GM11168 (cell line): ENCODE results near the gene DOCK2.

ENCODE experiments used
- in situ Hi-C: fragments of 300-500 bp; cut with MboI; formaldehyde crosslinking; loops from one replicate; pipeline ENCODE4 v1.12.0; 2022; ENCODE audit warnings: low sequenced_read_pairs; ENCODE audit not compliant: unreplicated experiment

Gene DOCK2

DNA sequence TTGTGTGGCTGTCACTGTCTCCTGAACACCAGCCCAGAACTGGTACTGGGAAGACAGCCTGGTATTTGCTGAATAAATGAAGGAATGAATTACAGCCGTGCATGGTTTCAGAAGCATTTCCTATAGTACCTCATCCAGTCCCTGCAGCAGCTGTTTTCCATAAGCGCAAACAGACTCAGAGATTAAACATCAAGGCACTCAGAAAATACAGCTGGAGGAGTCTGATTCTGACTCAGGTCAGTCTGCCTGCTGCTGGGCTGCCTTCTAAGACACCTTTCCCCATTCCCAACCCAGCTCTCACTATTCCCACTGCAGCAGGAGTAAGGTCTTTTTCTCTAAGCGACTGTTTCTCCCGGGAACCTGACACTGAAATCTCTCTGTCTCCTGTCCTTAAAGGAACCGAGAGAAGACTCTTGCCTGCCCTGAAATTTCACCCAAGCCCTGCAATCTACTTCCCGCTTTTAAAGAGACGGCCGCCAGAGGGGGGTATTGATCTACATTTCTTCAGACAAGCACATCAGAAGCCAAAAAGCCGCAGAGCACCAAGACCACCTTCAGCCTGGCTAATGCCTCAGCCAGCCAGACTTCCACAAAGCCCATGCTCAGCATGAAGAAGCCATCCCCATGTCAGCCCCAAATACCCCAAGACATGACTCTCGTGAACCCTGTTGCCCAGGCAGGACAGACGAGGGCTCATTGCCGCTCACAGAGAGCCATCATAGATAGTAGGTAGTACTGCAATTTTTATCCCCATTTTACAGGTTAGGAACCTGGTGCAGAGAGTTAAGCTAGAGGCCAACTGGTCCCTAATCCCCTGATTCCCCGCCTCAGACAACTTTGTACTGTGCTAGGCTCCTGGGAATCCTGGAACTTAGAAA lies 463.2 kb downstream of the DOCK2 start:
- in situ Hi-C loops, result loop anchor here (5.0 kb wide), 1 partner anchor 87 kb away; no protein-coding TSS in a partner anchor

- in situ Hi-C loops, result loop anchor here (5.0 kb wide), 1 partner anchor 84 kb away; no protein-coding TSS in a partner anchor
Measured at GRCh38 chr5:170103447-170103846, 466.4 kb downstream of the DOCK2 start.

DNA sequence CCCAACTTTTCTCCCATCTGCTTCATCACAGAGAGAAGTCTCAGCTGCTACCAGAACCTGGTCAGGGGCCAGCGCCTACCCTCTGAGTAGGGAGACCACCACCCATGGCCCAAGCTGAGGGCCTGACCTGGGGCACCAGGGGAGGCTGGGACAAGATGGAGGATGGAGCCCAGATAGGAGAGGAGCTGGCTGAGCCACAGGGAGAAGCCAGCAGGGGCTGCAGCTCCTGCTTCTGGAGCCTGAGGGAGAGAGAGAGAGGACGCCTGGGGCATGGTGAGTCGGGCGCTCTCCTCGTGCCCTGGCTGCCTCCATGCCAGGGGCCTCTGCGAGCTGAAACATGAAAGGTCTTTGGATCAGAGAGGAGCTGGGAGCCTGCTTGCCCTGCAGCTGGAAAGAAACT lies 467.2 kb downstream of the DOCK2 start:
- in situ Hi-C loops, result loop anchor here (5.0 kb wide), 1 partner anchor 83 kb away; no protein-coding TSS in a partner anchor

DNA sequence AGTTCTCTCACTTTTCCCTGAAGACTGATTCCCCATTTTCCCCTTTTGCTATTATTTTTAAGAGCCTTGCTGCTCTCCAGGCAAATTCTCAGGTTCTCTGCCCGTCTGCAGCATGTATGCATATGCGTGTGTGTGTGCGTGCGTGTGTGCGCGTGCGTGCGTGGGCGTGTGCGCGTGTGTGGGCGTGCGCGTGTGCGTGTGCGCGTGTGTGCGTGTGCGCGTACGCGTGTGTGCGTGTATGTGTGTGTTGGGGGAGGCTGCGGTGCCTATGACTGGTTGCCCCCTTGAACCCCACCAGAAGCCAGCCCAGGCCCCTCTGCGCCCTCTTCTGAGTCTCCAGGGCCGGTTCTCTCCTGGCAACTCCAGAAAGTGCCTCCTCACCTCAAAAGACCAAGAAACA lies 467.6 kb downstream of the DOCK2 start:
- in situ Hi-C loops, result loop anchor here (5.0 kb wide), 1 partner anchor 83 kb away; no protein-coding TSS in a partner anchor

DNA sequence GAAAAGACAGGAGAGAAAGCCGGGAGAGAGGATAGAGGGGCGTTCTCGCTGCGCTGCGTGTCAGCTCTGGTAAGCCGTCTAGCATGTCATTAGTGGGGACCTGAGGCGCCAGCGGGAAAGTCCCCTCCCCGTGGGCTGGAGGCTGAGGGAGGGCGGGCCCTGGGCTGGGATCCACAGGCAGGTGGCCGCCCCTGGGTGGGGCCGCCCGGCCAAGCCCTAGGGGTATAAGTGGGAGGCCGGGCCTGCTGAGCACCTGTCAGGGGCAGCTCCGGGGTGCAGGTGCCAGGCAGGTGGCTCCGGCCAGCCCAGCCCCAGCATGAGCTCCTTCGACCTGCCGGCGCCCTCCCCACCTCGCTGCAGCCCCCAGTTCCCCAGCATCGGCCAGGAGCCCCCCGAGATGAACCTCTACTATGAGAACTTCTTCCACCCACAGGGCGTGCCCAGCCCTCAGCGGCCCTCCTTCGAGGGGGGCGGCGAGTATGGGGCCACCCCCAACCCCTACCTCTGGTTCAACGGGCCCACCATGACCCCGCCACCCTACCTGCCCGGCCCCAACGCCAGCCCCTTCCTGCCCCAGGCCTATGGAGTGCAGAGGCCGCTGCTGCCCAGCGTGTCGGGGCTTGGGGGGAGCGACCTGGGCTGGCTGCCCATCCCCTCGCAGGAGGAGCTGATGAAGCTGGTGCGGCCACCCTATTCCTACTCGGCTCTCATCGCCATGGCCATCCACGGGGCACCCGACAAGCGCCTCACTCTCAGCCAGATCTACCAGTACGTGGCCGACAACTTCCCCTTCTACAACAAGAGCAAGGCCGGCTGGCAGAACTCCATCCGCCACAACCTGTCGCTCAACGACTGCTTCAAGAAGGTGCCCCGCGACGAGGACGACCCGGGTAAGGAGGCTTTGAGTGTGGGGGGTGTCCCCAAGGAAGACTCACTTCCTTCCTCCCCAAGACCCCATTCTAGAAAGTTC lies 468.9 kb downstream of the DOCK2 start, which contains the start of gene FOXI1:
Gene FOXI1, plus strand, starts transcription at position 256 of the 970 bp plus-strand sequence. Its CDS starts 61 bp downstream, at position 317.
- in situ Hi-C loops, result no loop called here

DNA sequence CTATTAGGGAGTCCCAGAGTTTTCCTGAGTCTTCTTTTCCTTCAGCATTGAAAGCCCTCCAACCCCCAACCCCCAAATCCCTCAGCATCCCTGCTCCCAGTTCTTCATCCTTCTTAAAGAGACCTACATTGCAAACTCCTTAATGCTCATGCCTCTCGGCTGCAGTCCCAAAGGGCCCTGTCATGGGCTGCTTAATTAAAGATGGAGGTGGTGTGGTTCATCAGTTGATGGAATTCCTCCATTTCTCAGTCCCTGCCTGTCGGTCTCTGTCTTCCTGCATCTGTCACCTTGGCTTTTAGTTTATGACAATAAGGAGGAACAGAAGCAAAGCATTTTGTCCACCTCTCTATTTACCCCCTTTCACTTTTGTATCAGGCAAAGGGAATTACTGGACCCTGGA lies 470.6 kb downstream of the DOCK2 start:
- in situ Hi-C loops, result no loop called here

GRCh38 chr5:170108266-170108785 lies 471.3 kb downstream of the DOCK2 start:
- in situ Hi-C loops, result no loop called here

GRCh38 chr5:170109059-170110031 lies 472.3 kb downstream of the DOCK2 start:
- in situ Hi-C loops, result no loop called here

DNA sequence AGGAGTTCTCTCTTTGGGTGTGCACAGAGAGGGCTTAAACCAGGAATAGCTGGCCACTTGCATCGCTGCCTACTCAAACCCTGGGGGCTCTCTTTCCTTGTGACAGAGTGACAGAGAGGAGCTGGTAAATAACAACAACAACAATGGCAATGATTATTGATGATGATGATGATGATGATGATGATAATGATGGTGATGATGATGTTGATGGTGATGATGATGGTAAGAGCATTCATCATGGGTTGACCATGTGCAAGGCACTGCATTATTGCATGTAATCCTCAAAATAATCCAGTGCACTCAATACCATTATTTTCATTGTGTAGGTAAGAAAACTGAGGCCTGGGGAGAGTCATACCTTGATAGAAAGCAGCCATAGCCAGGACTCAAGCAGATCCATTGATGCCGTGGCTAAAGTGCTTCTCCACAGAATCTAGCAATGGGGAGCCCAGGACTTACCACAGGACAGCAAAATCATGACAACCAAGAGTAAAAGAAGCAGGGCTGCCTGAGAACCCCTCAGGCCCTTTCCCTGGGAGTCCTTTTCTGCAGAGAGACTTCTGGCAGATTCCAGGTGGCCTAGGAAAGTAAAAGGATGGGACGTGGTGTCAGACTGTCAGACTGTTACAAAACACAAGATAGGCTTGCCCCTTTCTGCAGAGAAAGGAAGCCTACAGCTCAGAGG lies 473.5 kb downstream of the DOCK2 start:
- in situ Hi-C loops, result no loop called here

DNA sequence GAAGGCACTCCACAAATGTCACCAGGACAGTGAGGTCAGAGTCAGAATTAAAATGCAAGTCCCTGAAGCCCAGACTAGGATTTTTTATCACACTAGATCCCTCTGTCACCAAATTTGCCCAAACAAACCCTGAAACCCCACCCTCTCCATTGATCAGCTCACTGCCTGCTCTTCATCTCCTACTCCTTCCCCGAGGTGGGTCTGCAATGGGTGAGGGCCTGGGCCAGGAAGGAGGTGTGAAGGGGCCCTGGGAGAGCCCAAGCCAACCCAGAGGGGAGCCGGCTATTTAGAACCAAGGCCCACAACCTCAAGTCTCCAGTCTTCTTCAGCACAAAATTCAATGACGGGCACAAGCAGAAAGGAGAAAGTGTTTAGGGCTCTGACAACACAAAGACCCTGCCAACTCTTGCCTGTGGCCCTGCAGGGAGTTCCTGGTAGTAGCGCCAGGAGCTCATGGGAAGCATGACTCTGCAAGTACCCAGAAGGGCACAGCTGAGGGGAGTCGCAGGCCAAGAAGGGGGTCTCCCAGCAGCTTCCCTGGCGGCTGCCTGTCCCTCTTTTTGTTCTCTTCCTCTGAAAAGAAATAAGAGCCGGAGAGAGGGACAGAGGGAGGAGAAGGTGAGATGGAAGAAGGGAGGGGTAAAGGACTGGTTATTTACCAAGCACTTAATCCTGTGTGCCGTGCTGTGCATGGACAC lies 474.2 kb downstream of the DOCK2 start:
- in situ Hi-C loops, result no loop called here

DNA sequence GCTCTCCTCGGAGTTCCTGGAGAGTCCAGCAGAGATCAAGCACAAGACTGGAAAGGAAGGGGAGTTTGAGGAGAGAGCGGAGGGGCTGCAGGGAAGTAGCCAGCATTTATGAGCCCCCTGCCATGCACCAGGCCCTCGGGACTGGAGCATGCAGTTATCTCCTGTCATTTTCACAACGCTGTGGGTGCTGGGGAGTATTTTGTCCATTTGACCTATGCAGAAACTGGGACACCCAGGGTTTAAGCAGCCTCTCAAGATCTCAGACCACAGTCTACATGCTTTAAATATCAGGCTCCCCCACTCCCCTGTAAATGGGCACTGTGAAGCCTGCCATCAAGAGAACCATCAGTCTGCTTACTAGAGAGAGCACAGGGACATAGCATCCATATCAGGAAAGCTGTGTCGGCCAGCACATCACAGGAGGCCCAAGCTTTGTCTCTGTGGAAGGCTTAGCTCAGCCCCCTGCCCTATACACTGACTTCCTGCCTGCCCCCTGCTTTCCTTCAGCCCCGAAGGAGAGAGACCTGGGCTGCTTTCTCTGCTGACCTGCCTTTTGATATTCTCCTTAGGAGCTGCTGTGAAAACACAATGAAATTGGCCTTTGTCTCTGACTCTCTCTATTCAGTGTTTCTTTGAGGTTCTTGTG lies 475.9 kb downstream of the DOCK2 start:
- in situ Hi-C loops, result no loop called here

DNA sequence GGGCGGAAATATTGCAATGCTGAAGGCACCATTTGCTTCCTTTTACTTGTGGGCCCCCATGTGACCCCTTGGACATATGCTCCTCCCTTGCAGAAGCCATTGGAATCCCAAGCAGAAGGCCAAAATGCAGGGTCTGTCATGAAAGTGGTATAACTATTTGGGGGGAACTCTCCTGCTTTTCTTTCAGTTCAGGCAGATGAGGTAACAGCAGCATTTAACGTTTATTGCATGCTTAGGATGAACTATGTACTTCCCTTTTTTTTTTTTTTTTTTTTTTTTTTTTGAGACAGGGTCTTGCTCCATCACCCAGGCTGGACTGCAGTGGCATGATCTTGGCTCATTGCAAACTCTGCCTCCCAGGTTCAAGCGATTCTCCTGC lies 476.4 kb downstream of the DOCK2 start:
- in situ Hi-C loops, result no loop called here

GRCh38 chr5:170114271-170114670 lies 477.2 kb downstream of the DOCK2 start:
- in situ Hi-C loops, result no loop called here

- in situ Hi-C loops, result no loop called here
Measured at GRCh38 chr5:170115925-170116324, 478.9 kb downstream of the DOCK2 start.

GRCh38 chr5:170117736-170118135 lies 480.7 kb downstream of the DOCK2 start:
- in situ Hi-C loops, result no loop called here

DNA sequence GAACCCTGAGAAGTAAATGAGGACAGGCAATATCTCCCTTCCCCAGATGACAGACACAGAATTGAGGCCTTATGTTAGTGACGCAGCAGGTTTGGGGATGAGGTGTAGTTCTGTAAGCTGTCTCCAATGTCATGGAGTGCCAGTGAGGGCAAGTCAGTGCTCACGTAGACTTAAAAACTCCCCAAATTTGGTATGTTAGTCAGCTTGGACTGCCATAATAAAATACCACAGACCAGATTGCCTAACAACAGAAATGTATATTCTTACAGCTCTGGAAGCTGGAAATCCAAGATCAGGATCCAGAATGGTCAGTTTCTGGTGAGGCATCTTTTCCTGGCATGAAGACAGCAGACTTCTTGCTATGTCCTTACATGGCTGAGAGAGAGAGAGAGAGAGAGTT lies 483.5 kb downstream of the DOCK2 start:
- in situ Hi-C loops, result no loop called here

DNA sequence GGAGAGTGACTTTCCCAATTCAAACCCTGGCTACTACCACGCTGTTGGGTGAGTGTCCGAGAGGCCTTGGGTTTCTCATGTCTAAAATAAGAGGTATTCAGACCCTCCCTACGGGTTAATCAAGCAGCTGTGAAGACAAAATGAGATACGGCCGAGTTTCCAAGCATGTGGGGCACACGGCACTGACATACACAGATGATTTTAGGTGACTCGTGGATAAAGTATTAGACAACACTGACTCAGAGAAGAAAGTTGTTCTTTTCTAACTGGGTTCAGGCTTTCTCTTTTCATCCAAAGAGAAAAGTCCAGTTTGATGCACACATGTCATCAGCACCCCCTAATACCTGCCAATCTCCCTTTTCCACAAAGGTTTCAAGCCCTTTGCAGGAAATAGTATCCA lies 484.2 kb downstream of the DOCK2 start:
- in situ Hi-C loops, result no loop called here

- in situ Hi-C loops, result no loop called here
Measured at GRCh38 chr5:170126061-170126460, 489.0 kb downstream of the DOCK2 start.
